ENCODE measurements around the gene ATP2A3. TPM values are rescaled to one million over a fixed set of nuclear protein-coding genes. Genes with fewer than 3 reads are reported as not detected.

The ATP2A3 gene
- polyA plus RNA-seq, 4 donors, result 5.8 to 83.0 (median 24.4) TPM

DNA sequence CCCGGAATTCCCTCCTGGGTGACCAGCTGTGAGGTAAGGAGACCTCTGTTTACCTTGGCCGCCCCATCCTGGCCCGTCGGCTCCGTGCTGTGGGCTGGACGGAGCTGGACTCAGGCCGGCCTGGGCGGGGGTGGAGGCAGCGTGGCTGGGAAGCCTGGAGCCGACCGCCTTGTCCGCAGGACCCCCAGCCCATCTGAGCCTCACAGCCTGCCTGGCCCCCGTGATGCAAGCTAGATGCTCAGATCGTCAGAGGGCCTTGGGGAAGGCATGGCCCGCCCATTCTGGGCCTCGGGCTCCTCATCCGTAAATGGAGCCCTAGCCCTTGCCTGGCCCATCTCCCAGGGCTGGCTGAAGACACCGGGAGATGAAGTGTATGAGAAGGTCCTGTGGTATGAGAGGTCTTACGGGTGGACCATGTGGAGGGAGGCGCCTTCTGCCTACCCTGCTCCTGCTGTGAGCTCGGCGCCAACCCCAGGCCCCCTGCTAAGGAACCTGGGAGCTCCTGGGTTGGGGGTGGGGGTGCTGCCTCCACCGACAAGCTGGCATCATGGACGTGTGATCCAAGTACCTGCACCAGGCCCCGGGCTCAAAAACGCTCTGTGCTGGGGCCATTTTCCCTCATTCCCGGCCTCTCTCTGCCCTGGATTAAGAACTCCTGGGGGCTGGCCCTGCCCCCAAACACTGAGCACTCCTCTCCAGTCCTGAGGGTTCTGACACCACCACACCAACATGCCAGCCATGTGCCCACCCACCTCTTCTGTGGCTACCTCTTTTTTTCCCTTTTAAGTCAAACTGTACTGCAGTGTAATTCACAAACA is 42.5 kb downstream of the ATP2A3 start:
- FAIRE-seq (no peak), DNase-seq (no peak)
- WGBS, 3 donors, result 81 to 87% (median 87%) methylated on average over 26 to 27 of the region's 27 CpGs
- Histone ChIP-seq H3K36me3 (ENCODE audit: control insufficient read depth in 3 of 3, insufficient read depth in 2 of 3, low read depth in 1 of 3, low read length in 3 of 3) (peaks cover 0 to 39% (median 3%) of the 10 kb centered on the region in 3 donors), H3K4me3 (ENCODE audit: low read depth in 1 of 3, low read length in 3 of 3) (no peak overlapping the region), H3K27me3 (ENCODE audit: control insufficient read depth in 3 of 3, insufficient read depth in 3 of 3, low read length in 3 of 3) (no peaks in the 10 kb centered on the region), H3K9me3 (ENCODE audit: control insufficient read depth in 2 of 2, insufficient read depth in 1 of 2, low read depth in 1 of 2, low read length in 1 of 2) (no peaks in the 10 kb centered on the region), H3K27ac (ENCODE audit: low read depth in 1 of 3, low read length in 2 of 3) (peak overlapping the region in 1 of 3 donors; percentile 35), H3K4me1 (ENCODE audit: control insufficient read depth in 3 of 3, insufficient read depth in 2 of 3, low read depth in 1 of 3, low read length in 2 of 3) (peaks cover under 1 to 59% (median 6%) of the 10 kb centered on the region in 3 donors)

DNA sequence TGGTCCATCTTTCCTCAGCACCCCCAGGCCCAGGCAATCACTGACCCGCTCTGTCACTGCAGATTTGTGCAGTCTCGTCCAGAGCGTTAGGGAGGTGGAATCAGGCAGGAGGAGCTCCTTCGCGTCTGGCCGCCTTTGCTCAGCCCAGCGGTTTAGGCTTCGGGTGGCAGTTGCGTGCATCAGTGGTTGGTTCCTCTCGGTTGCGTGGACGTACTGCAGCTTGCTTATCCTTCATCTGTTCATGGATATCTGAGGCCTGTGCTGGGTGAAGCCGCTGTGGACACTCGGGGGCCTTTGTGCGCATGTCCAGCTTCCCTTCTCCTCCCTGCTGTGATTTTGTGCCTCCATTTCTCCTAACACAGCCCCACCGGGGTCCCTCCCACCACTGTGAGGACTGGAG is 43.2 kb downstream of the ATP2A3 start:
- H3K4me1 ChIP-seq (ENCODE audit: control insufficient read depth in 3 of 3, insufficient read depth in 2 of 3, low read depth in 1 of 3, low read length in 2 of 3), result peaks cover 3 to 60% (median 8%) of the 10 kb centered on the region in 3 donors
- DNase-seq, result no peak
- H3K27me3 ChIP-seq (ENCODE audit: control insufficient read depth in 3 of 3, insufficient read depth in 3 of 3, low read length in 3 of 3), result no peaks in the 10 kb centered on the region
- H3K9me3 ChIP-seq (ENCODE audit: control insufficient read depth in 2 of 2, insufficient read depth in 1 of 2, low read depth in 1 of 2, low read length in 1 of 2), result no peaks in the 10 kb centered on the region
- no peak for FAIRE-seq
- H3K4me3 ChIP-seq (ENCODE audit: low read depth in 1 of 3, low read length in 3 of 3), result no peak overlapping the region
- WGBS, 3 donors, result 87 to 89% (median 88%) methylated on average over 16 of the region's 16 CpGs
- peak overlapping the region in 1 of 3 donors; percentile 35 for H3K27ac ChIP-seq (ENCODE audit: low read depth in 1 of 3, low read length in 2 of 3)
- peaks cover 0 to 38% (median 3%) of the 10 kb centered on the region in 3 donors for H3K36me3 ChIP-seq (ENCODE audit: control insufficient read depth in 3 of 3, insufficient read depth in 2 of 3, low read depth in 1 of 3, low read length in 3 of 3)

DNA sequence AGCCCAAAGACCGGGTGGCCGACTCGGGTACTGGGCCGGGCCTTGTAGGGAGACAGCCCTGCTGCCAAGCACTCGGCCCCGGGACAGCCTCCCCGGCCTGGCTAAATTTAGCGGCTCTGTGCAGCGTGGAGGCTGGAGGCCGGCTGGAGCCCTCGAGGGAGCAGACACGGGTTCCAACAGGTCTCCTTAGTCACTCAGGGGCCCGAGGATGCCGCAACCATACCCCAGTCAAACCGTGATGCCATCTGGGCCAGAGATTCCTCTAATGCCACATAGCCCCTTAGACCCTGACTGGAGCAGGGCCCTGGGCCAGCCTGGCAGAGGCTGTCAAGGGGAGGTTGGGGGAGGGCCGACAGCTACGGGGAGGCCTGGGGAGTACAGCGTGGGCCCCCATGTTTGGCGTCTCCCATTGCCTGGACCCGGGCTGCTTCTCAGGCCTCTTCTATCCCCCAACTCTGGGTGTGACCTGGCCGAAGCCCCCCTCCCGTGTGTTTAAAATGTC is 45.1 kb downstream of the ATP2A3 start:
- WGBS, 3 donors, result 78 to 86% (median 85%) methylated on average over 21 to 22 of the region's 22 CpGs
- H3K4me1 ChIP-seq (ENCODE audit: control insufficient read depth in 3 of 3, insufficient read depth in 2 of 3, low read depth in 1 of 3, low read length in 2 of 3), result peaks cover 3 to 53% (median 8%) of the 10 kb centered on the region in 3 donors
- no peak for FAIRE-seq

DNA sequence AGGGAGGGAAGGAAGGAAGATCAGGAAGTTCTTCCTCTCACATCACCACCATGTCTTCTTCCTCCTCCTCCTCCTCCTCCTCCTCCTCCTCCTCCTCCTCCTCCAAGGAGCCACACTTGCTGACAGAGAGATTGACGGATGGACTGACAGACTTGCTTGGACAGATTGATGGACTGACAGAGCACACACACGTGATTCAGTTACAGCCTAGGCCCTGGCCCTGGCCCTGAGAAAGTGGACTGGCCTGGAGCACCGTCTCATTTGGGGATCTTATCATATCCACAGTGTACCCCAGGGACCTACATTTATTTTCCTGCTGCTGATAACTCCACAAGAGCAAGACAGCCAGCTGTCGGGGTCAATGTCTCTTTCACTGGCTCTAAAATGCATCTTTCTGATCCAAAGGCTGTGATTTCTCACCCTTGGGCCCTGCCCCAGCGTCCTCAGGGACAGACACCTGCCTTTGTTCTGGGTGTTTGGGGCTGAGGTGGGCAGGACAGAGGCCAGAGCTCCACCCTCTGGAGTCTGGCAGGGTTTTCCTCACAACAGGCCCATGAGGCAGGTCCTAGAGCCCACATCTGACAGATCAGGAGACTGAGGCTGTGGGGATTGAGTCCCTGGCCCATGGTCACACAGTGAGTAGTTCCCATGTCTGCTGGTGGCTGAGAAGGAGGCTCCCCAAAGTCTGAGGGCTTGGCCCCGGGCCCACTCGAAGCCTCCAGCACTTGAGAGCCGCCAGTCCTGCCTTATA is 45.7 kb downstream of the ATP2A3 start:
- Histone ChIP-seq H3K4me1 (ENCODE audit: control insufficient read depth in 3 of 3, insufficient read depth in 2 of 3, low read depth in 1 of 3, low read length in 2 of 3) (peaks cover 3 to 49% (median 8%) of the 10 kb centered on the region in 3 donors), H3K9me3 (ENCODE audit: control insufficient read depth in 2 of 2, insufficient read depth in 1 of 2, low read depth in 1 of 2, low read length in 1 of 2) (no peaks in the 10 kb centered on the region), H3K27ac (ENCODE audit: low read depth in 1 of 3, low read length in 2 of 3) (peak overlapping the region in 2 of 3 donors; percentile 70 to 87), H3K27me3 (ENCODE audit: control insufficient read depth in 3 of 3, insufficient read depth in 3 of 3, low read length in 3 of 3) (no peaks in the 10 kb centered on the region), H3K36me3 (ENCODE audit: control insufficient read depth in 3 of 3, insufficient read depth in 2 of 3, low read depth in 1 of 3, low read length in 3 of 3) (peaks cover 0 to 37% (median 0%) of the 10 kb centered on the region in 3 donors), H3K4me3 (ENCODE audit: low read depth in 1 of 3, low read length in 3 of 3) (no peak overlapping the region)
- DNase-seq (peak; percentile 21 to 47), FAIRE-seq (no peak)
- WGBS, 3 donors, result 35 to 64% (median 44%) methylated on average over 8 of the region's 8 CpGs

More for the DNA sequence above, 45.1 kb downstream of the ATP2A3 start:
- peak overlapping the region in 2 of 3 donors; percentile 70 to 87 for H3K27ac ChIP-seq (ENCODE audit: low read depth in 1 of 3, low read length in 2 of 3)
- no peak overlapping the region for H3K4me3 ChIP-seq (ENCODE audit: low read depth in 1 of 3, low read length in 3 of 3)
- H3K27me3 ChIP-seq (ENCODE audit: control insufficient read depth in 3 of 3, insufficient read depth in 3 of 3, low read length in 3 of 3), result no peaks in the 10 kb centered on the region
- peaks cover 0 to 37% (median 0%) of the 10 kb centered on the region in 3 donors for H3K36me3 ChIP-seq (ENCODE audit: control insufficient read depth in 3 of 3, insufficient read depth in 2 of 3, low read depth in 1 of 3, low read length in 3 of 3)
- H3K9me3 ChIP-seq (ENCODE audit: control insufficient read depth in 2 of 2, insufficient read depth in 1 of 2, low read depth in 1 of 2, low read length in 1 of 2), result no peaks in the 10 kb centered on the region
- DNase-seq, result no peak

DNA sequence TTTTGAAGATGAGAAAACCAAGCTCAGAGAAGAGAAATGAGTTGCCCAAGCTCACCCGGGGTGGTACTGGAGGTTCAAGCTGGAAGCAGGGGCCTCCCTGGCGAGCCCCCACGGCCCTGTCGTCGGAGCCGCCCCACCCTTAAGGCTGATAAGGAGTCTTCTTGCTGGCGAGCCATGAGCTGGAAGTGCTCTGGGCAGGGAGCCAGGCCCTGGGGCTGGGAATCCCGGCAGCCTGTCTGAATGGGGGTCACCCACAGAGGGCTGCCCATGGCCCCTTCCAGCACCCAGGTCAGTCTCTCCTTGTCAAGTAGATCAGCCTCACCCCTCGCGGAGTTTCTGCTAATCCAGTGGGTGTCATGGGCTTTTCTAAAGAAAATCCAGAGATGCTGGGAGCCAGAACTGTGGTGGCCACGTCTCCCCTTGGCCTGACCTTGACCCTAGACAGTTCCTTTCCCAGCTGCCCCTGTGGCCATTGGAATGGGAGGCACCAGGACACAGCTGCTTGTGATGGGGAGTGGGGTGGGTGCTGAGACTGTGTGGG is 46.8 kb downstream of the ATP2A3 start:
- Histone ChIP-seq H3K4me3 (ENCODE audit: low read depth in 1 of 3, low read length in 3 of 3) (no peak overlapping the region), H3K36me3 (ENCODE audit: control insufficient read depth in 3 of 3, insufficient read depth in 2 of 3, low read depth in 1 of 3, low read length in 3 of 3) (peaks cover 0 to 43% (median 0%) of the 10 kb centered on the region in 3 donors), H3K27ac (ENCODE audit: low read depth in 1 of 3, low read length in 2 of 3) (peak overlapping the region in 2 of 3 donors; percentile 60 to 87), H3K27me3 (ENCODE audit: control insufficient read depth in 3 of 3, insufficient read depth in 3 of 3, low read length in 3 of 3) (no peaks in the 10 kb centered on the region), H3K9me3 (ENCODE audit: control insufficient read depth in 2 of 2, insufficient read depth in 1 of 2, low read depth in 1 of 2, low read length in 1 of 2) (no peaks in the 10 kb centered on the region), H3K4me1 (ENCODE audit: control insufficient read depth in 3 of 3, insufficient read depth in 2 of 3, low read depth in 1 of 3, low read length in 2 of 3) (peaks cover 3 to 45% (median 8%) of the 10 kb centered on the region in 3 donors)
- DNase-seq, result peak; percentile 64 to 84
- WGBS, 3 donors, result 15 to 18% (median 16%) methylated on average over 11 of the region's 11 CpGs
- FAIRE-seq, result no peak

DNA sequence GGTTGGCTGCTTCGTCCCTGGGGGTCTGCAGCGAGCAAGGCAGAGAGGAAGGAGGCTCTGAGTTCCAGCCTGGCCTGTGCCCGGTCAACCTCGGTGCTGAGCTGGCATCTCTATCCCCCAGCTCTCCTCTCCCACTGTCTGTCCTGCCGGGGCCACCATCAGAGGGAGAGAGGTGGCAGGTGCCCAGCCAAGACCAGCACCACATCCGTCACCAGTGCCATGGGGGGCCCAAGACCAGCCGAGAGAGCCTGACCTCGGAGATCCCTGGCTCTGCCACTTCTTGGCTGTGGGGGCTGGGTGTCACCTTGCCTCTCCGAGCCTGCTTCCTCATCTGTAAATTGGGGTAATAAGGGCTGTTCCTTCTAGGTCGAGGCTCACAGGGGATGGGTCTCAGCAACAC is 47.4 kb downstream of the ATP2A3 start:
- WGBS, 3 donors, result 42 to 52% (median 48%) methylated on average over 10 of the region's 10 CpGs
- Histone ChIP-seq H3K4me3 (ENCODE audit: low read depth in 1 of 3, low read length in 3 of 3) (no peak overlapping the region), H3K36me3 (ENCODE audit: control insufficient read depth in 3 of 3, insufficient read depth in 2 of 3, low read depth in 1 of 3, low read length in 3 of 3) (peaks cover 0 to 46% (median 0%) of the 10 kb centered on the region in 3 donors), H3K27me3 (ENCODE audit: control insufficient read depth in 3 of 3, insufficient read depth in 3 of 3, low read length in 3 of 3) (no peaks in the 10 kb centered on the region), H3K4me1 (ENCODE audit: control insufficient read depth in 3 of 3, insufficient read depth in 2 of 3, low read depth in 1 of 3, low read length in 2 of 3) (peaks cover 3 to 45% (median 8%) of the 10 kb centered on the region in 3 donors), H3K9me3 (ENCODE audit: control insufficient read depth in 2 of 2, insufficient read depth in 1 of 2, low read depth in 1 of 2, low read length in 1 of 2) (peaks cover 0 to 2% of the 10 kb centered on the region in 2 donors), H3K27ac (ENCODE audit: low read depth in 1 of 3, low read length in 2 of 3) (peak overlapping the region; percentile 21 to 87 (median 60))
- DNase-seq (no peak), FAIRE-seq (no peak)

DNA sequence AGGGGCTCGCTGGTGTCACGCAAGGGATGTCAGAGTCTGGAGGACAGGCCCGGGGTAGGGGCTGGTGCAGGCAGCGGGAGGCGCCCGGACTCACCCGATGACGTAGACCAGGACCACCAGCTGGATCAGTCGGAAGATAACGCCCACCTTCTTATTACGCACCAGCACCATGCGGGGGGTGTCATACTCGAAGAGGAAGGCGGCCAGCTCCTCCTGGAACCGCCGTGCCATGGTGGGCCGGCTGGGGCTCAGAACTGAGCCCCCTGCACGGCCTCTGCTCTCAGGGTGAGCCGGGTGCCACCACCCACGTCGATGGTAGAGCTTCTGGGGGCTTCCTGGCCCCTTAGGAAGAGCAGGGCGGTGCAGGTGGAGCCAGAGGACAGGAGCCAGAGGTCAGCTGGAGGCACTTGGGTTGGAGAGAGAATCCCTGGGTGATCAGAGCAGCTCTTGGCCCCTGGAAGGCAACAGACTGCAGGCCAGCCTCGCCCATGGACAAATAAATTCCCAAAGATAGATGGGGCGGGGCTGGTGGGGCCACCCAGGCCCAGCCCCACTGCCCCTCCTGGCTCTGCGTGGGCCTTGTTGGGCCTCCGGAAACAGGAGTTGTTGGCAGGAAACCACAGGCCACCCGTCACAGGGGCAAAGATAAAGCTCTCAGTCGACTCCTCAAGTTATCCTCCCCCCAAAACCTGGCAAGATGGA is 48.1 kb downstream of the ATP2A3 start, which contains the start of gene P2RX1:
Gene P2RX1, minus strand, starts transcription at position 471 of the 702 bp plus-strand sequence. Its CDS starts 240 bp downstream, at position 231.
- Histone ChIP-seq H3K27me3 (ENCODE audit: control insufficient read depth in 3 of 3, insufficient read depth in 3 of 3, low read length in 3 of 3) (no peaks in the 10 kb centered on the region), H3K4me3 (ENCODE audit: low read depth in 1 of 3, low read length in 3 of 3) (peak within 1 kb of the TSS in 2 of 3 donors; percentile 6 to 53), H3K9me3 (ENCODE audit: control insufficient read depth in 2 of 2, insufficient read depth in 1 of 2, low read depth in 1 of 2, low read length in 1 of 2) (peaks cover 0 to 4% of the 10 kb centered on the region in 2 donors), H3K27ac (ENCODE audit: low read depth in 1 of 3, low read length in 2 of 3) (peak within 1 kb of the TSS; percentile 21 to 87 (median 84)), H3K36me3 (ENCODE audit: control insufficient read depth in 3 of 3, insufficient read depth in 2 of 3, low read depth in 1 of 3, low read length in 3 of 3) (peaks cover 0 to 53% (median 0%) of the 10 kb centered on the region in 3 donors), H3K4me1 (ENCODE audit: control insufficient read depth in 3 of 3, insufficient read depth in 2 of 3, low read depth in 1 of 3, low read length in 2 of 3) (peaks cover 3 to 48% (median 8%) of the 10 kb centered on the region in 3 donors)
- FAIRE-seq (no peak), DNase-seq (peak; percentile 30 to 81)
- 60 to 65% (median 61%) methylated on average over 28 of the region's 28 CpGs for WGBS, 3 donors
